Cortex of kidney (tissue), 1 donor: ENCODE results near the gene TYROBP.
"Not testable (repeated sequence)": the region's sequence is repeated elsewhere in the genome, so short reads cannot be mapped to it uniquely, and the experiment has no call there.

Experiments
- DNase-seq: peaks from one replicate; lab custom pipeline; 2025; lab: John Stamatoyannopoulos, UW

TYROBP gene

DNA sequence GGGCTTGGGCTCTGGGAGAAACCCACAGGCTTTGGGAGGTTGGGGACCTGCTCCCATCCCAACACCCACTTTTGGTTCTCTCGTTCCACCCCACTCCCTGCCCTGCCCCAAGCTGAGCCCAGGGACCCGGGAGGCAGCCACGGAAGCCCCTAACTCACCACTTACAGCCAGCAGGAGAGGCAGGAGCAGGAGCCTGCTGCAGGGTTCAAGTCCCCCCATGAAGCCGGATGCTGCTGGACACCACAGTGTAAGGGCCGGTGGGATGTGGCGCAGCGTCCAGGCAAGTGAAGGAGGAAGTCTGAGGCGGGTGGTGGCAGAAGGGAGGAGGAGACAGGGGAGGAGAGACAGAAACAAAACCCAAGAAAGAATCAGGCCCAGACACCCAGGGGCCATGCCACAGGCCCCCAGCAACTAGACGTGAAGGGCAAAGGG, at the start of gene TYROBP:
TSS of gene TYROBP (minus strand) at position 286 of the 432 bp plus-strand sequence. CDS start at position 219, 67 bp downstream.
- no peak for DNase-seq

DNA sequence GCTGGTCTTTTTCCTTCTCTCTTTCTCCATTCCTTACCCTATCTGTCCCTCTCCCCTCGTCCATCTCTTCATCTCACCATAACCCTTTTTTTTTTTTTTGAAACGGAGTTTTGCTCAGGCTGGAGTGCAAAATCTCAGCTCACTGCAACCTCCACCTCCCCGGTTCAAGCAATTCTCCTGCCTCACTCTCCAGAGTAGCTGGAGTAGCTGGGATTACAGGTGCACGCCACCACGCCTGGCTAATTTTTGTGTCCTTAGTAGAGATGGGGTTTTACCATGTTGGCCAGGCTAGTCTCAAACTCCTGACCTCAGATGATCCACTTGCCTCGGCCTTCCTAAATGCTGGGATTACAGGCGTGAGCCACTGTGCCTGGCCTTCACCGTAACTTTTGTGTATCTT, 49.3 kb upstream of the TYROBP start:
- not testable (repeated sequence) for DNase-seq

DNA sequence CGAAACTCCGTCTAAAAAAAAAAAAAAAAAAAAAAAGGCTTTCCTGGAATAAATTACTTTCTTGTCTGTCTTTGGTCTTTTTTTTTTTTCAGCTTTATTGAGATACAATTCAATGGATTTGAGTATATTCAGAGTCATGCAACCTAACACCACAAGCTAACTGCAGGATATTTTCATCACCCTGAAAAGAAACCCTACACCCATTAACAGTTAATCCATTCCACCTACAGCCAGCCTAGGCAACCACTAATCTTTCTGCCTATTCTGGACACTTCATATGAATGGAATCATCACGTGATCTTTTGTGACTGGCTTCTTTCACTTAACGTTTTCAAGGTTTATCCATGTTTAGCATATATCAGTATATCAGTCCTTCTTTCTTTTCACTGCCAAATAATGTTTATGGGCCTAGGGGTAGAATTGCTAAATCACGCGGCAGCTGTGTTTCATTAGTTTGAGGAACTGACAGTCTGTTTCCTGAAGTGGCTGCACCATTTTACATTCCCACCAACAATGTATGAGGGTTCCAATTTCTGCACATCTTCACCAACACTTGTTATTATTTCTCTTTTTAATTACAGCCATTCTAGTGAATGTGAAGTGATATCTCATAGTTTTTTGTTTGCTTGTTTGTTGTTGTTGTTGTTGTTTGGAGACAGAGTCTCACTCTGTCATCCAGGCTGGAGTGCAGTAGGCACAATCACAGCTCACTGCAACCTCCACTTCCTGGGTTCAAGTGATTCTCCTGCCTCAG, 48.0 kb upstream of the TYROBP start:
- no peak for DNase-seq

GRCh38 chr19:35949131-35949530, 41.0 kb upstream of the TYROBP start:
- DNase-seq: no peak

- DNase-seq: no peak
These were observed 38.1 kb upstream of the TYROBP start for GRCh38 chr19:35946203-35946602.

GRCh38 chr19:35945121-35945790, 37.2 kb upstream of the TYROBP start:
- DNase-seq: no peak

GRCh38 chr19:35944556-35944955, 36.5 kb upstream of the TYROBP start:
- DNase-seq: no peak

- DNase-seq: no peak
These were observed 35.5 kb upstream of the TYROBP start for GRCh38 chr19:35943321-35944301.

DNA sequence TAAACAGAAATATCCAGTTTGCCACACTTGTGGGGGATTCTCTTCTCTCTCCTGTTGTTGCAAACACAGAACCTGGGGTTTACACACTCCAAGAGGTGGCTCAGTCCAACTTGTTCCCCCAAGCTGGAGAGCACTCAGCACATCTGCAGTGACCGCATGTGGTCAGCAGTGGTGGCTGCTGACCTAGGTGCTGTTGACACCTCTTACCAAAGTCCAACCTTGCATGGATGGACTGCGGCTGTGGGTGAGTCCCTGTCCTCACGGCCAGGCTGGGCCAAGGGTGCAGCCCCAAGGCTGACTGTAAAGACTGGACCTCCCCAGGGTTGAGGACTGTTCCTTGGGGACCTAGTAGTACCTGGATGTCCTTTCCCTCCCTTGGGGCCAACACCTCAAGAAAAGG, 34.1 kb upstream of the TYROBP start:
- no peak for DNase-seq

DNA sequence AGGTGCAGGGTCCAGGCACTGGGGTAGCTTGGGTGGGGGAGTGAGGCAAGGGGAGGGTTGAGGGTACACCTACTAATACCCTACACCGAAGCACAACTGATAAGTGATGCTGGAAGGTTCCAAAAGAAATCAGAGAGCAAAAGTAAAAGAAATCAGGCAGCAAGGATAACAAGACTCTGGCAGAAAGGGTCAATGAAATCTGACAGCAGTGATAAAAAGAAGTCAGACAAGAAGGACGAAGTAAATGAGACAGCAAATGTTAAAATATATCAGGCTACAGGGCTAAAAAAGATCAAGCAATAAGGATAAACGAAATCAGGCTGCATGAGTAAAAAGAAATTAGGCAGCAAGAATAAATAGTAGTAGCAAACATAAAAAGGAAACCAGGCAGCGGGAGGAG, 32.7 kb upstream of the TYROBP start:
- DNase-seq: no peak

- no peak for DNase-seq
These were observed 32.1 kb upstream of the TYROBP start for GRCh38 chr19:35940078-35940775.

DNA sequence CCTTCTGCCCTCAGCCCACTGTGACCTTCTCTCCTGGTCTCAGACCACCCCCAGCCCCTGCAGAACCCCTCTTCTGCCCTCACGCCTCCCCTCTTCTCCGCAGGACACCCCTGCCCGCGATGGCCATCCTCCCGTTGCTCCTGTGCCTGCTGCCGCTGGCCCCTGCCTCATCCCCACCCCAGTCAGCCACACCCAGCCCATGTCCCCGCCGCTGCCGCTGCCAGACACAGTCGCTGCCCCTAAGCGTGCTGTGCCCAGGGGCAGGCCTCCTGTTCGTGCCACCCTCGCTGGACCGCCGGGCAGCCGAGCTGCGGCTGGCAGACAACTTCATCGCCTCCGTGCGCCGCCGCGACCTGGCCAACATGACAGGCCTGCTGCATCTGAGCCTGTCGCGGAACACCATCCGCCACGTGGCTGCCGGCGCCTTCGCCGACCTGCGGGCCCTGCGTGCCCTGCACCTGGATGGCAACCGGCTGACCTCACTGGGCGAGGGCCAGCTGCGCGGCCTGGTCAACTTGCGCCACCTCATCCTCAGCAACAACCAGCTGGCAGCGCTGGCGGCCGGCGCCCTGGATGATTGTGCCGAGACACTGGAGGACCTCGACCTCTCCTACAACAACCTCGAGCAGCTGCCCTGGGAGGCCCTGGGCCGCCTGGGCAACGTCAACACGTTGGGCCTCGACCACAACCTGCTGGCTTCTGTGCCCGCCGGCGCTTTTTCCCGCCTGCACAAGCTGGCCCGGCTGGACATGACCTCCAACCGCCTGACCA, 31.4 kb upstream of the TYROBP start:
- DNase-seq: no peak

GRCh38 chr19:35938282-35939224, 30.5 kb upstream of the TYROBP start:
- no peak for DNase-seq

DNA sequence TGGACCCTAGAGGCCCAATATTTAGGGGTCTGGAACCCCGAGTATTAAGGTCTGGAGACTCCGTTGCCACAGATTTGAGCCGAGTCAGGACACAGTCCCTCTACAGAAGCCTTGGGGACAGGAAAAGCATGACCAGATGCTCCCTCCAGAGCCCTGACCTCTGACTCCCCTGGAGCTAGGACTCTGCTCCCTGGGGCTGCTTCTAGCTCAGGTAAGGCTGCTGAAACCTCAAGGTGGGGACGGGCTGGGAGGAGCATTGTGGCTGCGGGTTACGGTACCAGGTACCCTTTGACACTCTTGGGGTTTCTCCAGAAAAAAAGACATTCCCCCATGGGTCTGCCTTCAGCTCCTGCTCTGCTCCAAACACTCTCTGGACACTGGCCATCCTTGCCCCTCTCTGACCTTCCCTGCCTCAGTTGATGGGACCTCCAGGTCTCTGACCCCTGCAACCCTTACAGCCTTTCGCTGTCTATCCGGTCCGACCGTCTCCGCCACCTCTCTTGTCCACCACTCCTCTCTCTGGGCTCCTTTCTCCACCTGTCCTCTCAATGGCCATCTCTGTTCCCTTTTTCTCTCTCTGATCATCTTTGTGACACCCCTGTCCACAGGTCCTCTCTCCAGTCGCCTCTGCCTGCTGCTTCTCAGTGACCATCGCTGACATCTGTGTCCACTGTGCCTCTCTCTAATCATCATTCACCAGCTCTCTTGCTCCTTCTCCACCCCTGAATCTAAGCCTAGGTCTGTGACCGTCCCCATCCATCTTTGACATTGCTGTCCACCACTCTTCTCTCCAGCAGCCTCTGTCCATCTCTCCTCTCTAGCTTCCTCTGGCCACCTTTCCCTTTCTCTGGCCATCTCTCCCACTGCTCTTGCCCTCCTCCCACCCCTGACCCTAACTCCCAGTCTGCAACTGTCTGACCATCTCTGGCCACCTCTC, 29.5 kb upstream of the TYROBP start:
- no peak for DNase-seq

GRCh38 chr19:35936738-35937268, 28.7 kb upstream of the TYROBP start:
- no peak for DNase-seq

- DNase-seq: no peak
These were observed 28.0 kb upstream of the TYROBP start, which contains the start of gene LRFN3 for GRCh38 chr19:35935911-35936737. TSS of gene LRFN3 (plus strand) at chr19:35936374. CDS start at chr19:35939426, 3,052 bp downstream.

- DNase-seq: no peak
These were observed 24.3 kb upstream of the TYROBP start for GRCh38 chr19:35932291-35932936.
